PC-3 (cell line): ENCODE data around the gene ODF2L.

ENCODE experiments used
- EZH2 ChIP-seq: fragments of 300-600 bp; sonication (generic); IDR thresholded peaks from one replicate; pipeline ENCODE4 v1.6.1; 2017; ENCODE audit warnings: antibody characterized with exemption, mild to moderate bottlenecking, low read length; ENCODE audit not compliant: unreplicated experiment
- EZH2phosphoT487 ChIP-seq: fragments of 300-600 bp; sonication (generic); IDR thresholded peaks from 2 replicates; pipeline ENCODE4 v1.6.1; 2018; ENCODE audit warnings: mild to moderate bottlenecking, antibody characterized with exemption, low read length, borderline replicate concordance
- TF ChIP-seq, protein P1 (sequence below): fragments of 300-600 bp; sonication (generic); conservative IDR thresholded peaks from 2 replicates; pipeline ENCODE4 v1.5.1; 2017; ENCODE audit warnings: antibody characterized with exemption, low read depth, mild to moderate bottlenecking, low read length

DNA sequence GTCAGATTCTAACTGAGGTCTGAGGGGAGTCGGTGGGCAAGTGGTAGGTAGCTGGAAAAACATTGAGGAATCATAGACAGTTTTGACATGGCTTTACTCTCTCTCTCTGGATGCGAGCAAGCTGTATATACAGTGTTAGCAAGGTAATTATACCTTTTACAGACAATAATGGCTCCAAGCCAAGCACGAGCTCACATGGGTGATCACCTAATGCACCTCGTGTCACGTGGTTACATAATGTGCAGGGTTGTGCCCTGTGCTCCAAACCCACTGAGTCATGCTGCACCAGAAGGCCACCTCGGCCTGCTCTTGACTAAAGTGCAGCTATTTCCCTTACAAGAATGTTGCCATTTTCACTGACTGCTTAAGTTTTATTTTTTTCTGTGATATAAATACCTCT is 20.2 kb upstream of the ODF2L start:
- TF ChIP-seq, protein P1, sequence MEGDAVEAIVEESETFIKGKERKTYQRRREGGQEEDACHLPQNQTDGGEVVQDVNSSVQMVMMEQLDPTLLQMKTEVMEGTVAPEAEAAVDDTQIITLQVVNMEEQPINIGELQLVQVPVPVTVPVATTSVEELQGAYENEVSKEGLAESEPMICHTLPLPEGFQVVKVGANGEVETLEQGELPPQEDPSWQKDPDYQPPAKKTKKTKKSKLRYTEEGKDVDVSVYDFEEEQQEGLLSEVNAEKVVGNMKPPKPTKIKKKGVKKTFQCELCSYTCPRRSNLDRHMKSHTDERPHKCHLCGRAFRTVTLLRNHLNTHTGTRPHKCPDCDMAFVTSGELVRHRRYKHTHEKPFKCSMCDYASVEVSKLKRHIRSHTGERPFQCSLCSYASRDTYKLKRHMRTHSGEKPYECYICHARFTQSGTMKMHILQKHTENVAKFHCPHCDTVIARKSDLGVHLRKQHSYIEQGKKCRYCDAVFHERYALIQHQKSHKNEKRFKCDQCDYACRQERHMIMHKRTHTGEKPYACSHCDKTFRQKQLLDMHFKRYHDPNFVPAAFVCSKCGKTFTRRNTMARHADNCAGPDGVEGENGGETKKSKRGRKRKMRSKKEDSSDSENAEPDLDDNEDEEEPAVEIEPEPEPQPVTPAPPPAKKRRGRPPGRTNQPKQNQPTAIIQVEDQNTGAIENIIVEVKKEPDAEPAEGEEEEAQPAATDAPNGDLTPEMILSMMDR = no peak
- TF ChIP-seq EZH2 (no peak), EZH2phosphoT487 (no peak)
